ENCODE measurements around the gene KLHL6. TPM values are rescaled to one million over a fixed set of nuclear protein-coding genes. Genes with fewer than 3 reads are reported as not detected.

The KLHL6 gene, protein sequence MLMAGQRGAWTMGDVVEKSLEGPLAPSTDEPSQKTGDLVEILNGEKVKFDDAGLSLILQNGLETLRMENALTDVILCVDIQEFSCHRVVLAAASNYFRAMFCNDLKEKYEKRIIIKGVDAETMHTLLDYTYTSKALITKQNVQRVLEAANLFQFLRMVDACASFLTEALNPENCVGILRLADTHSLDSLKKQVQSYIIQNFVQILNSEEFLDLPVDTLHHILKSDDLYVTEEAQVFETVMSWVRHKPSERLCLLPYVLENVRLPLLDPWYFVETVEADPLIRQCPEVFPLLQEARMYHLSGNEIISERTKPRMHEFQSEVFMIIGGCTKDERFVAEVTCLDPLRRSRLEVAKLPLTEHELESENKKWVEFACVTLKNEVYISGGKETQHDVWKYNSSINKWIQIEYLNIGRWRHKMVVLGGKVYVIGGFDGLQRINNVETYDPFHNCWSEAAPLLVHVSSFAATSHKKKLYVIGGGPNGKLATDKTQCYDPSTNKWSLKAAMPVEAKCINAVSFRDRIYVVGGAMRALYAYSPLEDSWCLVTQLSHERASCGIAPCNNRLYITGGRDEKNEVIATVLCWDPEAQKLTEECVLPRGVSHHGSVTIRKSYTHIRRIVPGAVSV
- total RNA-seq, result 0.06 TPM in 1 of 2 replicates, not detected in the other

DNA sequence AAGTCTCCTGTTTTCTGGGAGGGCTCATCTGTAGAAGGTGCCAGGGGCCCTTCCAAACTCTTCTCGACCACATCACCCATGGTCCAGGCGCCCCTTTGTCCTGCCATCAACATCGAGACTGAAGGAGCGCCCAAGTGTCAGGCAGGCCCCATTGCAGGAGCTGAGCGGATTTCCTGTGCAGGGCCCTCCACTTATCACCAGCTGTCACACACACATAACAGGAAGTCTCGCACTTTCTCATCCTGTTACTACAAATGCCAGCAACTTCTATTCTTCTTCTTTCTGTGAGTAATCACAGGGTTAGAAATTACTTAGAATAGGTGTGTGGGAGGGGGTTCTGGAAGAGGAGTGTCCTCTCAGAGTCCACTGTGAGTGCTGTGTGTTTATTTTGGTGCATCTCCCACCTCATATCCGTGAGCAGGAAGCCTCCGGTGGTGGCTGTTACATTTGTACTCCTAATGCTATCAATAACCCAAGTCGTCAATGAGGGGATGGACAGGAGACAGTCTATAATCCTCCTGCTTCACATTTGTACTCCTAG, at the start of gene KLHL6:
TSS of gene KLHL6 (minus strand) at position 166 of the 541 bp plus-strand sequence. CDS start at position 113, 53 bp downstream.

Other genes with a start within 250 kb of the KLHL6 start
- 0.31 and 1.1 TPM in 2 replicates for gene MCF2L2, start 127.1 kb downstream of the KLHL6 start, total RNA-seq
- 24.8 and 49.4 TPM in 2 replicates for gene KLHL24, start 79.9 kb upstream of the KLHL6 start, total RNA-seq
- 22.2 and 29.1 TPM in 2 replicates for gene YEATS2, start 142.1 kb upstream of the KLHL6 start, total RNA-seq